Measurements from ENCODE around the gene ULK1.

The ULK1 gene

GRCh38 chr12:131921866-131922769, 27.7 kb downstream of the ULK1 start:
- DNase-seq: no peak

DNA sequence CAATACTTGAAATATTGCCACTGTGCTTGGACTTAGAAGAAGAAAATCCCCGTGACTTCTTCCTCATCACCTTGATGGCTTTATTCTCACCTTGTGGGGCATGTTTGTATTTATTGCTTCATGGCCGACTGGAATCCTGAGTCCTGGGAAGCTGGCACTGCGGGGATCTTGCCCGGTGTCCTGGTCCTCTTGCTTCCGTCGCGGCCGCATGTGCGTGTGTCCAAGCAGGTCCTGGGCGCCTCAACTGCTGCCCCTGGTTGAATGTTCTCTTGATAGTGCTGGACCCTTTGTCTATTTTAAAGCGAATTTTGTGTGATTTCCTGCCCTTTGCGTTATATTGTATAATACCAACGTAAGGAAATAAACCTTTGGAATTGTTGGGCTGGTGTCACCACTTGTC, 28.4 kb downstream of the ULK1 start:
- no peak for DNase-seq

DNA sequence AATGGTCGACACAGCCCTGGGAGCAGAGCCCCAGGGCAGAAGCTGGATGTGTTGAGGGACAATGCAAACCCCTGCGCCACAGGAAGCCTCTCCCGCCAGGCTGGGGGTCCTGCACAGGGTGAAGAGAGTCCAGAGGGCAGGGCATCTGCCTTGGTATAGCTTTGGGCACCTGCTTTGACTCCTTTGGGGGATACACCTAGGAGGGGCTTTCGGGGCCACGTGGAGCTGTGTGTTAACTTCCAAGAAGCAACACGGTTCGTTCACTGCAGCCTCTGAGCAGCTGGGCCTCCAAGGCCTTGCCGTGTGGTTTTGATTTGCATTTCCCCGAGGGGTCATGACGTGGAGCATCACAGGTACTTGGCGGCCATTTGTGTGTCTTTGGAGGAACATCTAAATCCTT, 28.8 kb downstream of the ULK1 start:
- no peak for DNase-seq

- DNase-seq: no peak
Measured at GRCh38 chr12:131927110-131928079, 33.0 kb downstream of the ULK1 start.

GRCh38 chr12:131928080-131928710, 33.8 kb downstream of the ULK1 start:
- peak; percentile 24 for DNase-seq

DNA sequence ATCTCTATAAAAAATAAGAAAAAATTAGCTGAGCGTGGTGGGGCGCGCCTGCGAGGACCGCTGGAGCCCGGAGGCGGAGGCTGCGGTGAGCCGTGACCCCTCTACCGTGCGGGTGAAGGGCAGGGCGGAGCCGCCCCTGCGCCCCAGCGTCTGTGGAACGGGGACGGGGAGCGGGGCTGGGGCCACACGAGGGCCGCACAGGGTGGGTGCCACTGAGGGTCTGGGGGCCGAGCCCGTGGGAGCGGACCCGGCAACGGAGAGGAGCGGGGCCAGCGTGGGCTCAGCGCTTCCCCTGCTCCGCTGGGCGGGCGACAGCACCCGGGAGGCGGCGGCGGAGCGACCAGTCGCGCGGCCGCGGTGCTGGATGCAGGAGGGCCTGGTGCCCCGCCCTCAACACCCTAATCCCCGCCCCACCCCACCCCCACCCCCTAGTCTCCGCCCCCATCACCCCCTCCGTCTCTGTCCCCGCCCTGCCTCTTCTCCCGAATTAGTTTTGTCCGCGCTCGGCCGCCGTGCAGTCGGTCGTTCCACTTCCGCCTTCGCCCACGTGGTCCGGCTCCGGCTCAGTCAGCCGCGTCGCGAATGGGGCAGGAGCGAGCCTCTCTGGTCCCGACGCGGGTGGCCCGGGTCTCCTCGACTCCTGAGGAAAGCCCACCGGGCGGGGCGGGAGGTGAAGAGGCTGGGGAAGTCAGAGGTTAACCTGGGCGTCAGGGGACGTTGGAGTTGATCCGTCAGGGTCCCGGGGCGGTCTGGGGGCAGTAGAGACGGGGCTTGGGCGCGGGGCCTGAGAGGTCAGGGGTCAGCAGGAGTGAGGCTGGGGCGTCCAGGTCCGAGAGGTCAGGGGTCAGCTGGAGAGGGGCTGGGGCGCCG, 34.5 kb downstream of the ULK1 start, which contains the start of gene PUS1:
Gene PUS1 (plus strand): TSS at position 566 of the 870 bp plus-strand sequence. CDS start 447 bp downstream, outside the sequence.
- DNase-seq: peak; percentile 95

GRCh38 chr12:131929581-131930456, 35.4 kb downstream of the ULK1 start:
- DNase-seq: peak; percentile 25

DNA sequence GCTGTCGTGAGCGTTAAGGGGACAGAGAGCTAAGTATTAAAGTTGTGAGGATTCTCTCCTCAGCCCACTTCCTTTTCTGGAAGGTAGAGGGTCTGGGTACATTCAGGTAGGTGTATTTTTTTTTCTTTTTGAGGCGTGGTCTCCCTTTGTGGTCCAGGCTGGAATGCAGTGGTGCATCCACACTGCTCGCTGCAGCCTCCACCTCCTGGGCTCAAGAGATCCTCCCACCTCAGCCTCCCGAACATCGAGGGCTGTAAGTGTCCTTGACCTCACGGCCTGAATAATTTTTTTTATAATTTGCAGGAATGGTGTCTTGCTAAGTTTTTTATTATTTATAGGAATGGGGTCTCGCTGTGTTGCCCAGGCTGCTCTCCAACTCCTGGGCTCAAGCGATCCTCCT, 36.1 kb downstream of the ULK1 start:
- DNase-seq: no peak

DNA sequence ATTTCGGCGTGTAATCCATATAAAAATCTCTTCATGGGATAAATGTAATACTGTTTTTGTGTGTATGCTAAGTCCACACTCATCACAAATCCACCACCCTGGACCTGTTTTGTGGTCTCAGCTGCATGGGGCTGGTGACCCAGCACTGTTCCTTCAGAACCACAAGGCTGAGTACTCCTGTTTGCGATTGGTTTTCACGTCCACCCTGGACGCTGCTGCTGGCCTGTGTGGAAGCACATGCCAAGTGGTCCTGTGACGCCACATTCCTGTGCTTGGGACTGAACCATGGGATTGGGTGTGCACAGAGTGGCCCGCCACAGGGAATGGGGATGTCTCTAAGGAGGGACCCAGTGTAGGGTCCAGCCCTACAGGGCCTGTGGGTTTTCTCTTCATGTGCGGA, 39.0 kb downstream of the ULK1 start:
- no peak for DNase-seq

GRCh38 chr12:131934535-131934934, 40.1 kb downstream of the ULK1 start:
- no peak for DNase-seq

DNA sequence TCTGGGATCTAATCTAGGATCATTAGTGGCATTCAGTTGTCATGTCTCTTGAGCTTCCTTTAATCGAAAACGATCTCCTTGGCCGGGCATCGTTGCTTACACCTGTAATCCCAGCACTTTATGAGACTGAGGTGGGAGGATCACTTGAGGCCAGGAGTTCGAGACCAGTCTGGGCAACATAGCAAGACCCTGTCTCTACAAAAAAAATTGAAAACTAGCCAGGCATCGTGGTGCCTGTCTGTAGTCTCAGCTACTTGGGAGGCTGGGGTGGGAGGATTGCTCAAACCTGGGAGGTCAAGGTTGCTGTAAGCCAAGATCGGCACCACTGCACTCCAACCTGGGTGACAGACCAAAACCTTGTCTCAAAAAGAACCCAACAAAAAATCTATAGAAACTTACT, 43.7 kb downstream of the ULK1 start:
- DNase-seq: no peak

- no peak for DNase-seq
Measured at GRCh38 chr12:131939007-131939406, 44.6 kb downstream of the ULK1 start.

GRCh38 chr12:131940141-131940547, 45.7 kb downstream of the ULK1 start:
- no peak for DNase-seq

DNA sequence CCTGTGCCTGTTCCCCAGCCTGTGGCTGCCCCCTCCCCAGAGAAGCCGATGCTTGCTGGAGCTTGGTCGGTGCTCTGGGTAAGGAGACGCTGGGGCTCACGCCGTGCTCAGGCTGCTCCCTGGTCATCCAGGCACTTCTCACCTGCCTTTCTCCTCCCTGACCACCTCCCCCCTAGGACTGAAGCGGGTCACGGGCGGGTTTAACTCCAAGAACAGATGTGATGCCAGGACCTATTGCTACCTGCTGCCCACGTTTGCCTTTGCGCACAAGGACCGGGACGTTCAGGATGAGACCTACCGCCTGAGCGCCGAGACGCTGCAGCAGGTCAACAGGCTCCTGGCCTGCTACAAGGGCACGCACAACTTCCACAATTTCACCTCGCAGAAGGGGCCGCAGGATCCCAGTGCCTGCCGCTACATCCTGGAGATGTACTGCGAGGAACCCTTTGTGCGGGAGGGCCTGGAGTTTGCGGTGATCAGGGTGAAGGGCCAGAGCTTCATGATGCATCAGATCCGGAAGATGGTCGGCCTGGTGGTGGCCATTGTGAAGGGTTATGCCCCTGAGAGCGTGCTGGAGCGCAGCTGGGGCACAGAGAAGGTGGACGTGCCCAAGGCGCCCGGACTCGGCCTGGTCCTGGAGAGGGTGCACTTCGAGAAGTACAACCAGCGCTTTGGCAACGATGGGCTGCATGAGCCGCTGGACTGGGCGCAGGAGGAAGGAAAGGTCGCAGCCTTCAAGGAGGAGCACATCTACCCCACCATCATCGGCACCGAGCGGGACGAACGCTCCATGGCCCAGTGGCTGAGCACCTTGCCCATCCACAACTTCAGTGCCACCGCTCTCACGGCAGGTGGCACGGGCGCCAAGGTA, 46.9 kb downstream of the ULK1 start:
- no peak for DNase-seq

GRCh38 chr12:131941987-131942341, 47.5 kb downstream of the ULK1 start:
- no peak for DNase-seq

DNA sequence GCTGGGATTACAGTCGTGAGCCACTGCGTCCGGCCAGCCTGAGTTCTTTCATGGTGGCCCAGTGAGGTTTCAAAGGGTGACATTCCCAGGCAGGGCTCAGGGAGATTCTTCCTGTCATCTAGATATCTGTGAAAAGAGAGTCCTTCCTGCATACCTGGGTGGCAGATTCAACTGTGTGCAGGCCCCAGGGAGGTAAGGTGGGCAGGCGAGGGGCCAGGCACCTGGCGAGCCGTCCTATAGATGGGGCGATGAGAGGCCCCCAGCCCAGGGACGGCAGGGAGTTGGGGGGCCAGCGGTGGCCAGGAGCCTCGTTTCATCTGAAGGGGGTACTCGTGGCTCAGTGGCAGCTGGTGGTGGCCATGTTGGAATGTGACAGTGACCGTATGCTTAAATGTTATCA, 48.2 kb downstream of the ULK1 start:
- no peak for DNase-seq

DNA sequence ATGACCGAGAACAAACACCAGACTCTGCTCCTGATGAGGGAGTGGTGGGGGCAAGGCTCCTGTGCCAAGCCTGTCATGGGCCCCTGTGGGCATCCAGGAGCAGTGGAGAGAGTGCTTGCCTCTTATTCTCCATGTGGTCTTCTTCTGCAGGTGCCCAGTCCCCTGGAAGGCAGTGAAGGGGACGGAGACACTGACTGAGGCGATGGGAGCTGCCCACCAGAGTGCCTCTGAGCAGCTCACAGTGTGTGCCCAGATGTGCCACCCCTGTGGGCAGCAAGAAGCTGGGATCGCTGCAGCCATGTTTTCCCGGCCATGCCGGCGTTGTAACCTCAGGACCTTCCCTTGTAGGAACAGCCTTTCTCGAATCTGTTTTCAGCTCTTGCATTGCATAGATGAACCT, 49.0 kb downstream of the ULK1 start:
- no peak for DNase-seq

- DNase-seq: no peak
Measured at GRCh38 chr12:131943876-131944275, 49.5 kb downstream of the ULK1 start.

DNA sequence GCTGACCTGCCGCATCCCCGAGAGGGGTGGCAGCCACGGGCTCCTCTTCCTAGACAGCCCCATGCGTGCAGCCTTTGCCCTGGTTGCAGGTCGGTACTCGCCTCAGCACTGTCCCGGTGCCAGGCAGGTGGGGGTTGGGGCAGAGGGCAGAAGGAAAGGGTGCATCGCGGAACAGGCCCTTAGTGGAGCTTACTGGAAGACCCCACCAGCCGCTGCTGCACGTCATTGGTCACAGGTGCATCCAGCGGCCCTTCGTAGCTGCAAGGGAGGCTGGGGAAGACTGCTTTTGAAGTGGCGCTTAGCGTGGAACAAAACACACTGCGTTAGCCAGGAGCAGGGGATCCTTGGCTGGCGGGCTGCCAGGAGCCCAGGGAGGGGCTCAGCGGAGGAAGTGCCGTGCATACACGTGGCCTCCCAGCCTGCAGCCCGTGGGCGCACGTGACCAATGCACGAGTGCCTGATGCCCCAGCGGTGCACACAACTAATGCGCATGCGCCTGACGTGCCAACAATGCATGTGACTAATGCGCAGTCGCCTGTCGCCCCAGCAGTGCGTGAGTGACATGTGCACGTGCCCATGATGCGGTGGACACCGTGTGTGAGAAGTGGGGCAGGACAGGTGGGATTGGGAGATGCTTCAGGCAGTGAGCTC, 50.3 kb downstream of the ULK1 start:
- no peak for DNase-seq

DNA sequence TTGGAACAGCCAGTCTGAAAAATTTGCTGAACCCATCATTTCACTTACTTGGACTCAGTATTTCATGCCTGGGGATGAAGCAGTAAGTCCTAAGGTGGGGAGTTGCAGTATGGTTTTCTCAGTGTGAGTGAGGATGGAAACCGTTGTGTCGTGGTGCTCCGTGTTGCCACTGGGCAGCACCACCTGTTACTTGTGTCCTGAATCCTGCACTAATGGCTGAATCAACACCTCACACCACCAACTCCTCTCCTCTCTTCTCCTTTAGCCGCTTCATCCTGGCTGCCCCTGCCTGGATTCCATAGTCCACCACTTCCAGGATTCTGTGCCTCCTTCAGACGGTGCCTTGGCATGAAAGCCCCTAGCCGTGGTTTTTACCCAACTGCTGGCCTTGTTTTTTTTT, 52.3 kb downstream of the ULK1 start:
- no peak for DNase-seq
